GM19452 (cell line): ENCODE data around the gene CHP1.
A peak's percentile ranks its signal among the peaks of the same experiment; 100 is the strongest.
"Not testable (repeated sequence)": the region's sequence is repeated elsewhere in the genome, so short reads cannot be mapped to it uniquely, and the experiment has no call there.

Experiments used
- ATAC-seq: cut with Tn5 transposase; IDR thresholded peaks from one replicate; pipeline ENCODE4 v1.9.1; 2021; ENCODE audit not compliant: unreplicated experiment

The CHP1 gene

DNA sequence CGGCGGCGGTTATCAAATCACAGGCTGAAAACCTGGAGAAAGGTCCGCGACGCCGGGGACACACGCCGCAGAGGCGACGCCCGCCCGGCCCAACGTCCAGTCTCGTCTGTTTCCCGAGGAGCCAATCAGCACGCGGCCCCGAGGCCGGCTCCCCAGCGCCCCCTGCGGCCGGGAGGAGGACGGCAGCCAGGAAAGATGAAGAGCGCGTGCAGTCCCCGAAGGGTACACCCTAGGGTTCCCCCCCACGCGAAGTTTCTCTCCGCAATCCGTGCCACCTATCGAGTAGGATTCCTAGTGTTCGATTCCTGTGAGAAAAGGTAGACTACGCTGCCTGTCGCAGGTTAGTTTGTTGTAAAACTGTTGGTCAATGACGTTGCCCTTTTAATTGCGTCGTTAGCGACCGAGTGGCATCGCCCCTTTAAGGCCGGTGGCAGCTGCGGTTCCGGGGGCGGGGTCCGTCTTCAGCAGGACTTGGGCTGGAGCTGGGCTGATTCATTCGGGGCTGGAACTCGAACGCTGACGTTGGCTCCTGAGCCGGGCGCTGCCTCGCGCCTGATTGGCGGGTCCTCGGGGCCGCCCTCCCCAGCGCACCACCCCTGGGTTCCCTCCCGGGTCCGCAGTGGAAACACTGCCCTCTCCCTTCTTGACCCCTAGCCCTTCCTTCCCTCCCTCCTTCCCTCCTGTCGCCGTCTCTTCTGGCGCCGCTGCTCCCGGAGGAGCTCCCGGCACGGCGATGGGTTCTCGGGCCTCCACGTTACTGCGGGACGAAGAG lies at the start of gene CHP1, which contains the start of gene EXD1:
CHP1 (plus strand) TSS at position 619 of the 772 bp plus-strand sequence; CDS start at position 734, 115 bp downstream.
EXD1 (minus strand) TSS at position 108 of the 772 bp plus-strand sequence. CDS start 4,182 bp downstream, outside the sequence.
- peak; percentile 86 for ATAC-seq

DNA sequence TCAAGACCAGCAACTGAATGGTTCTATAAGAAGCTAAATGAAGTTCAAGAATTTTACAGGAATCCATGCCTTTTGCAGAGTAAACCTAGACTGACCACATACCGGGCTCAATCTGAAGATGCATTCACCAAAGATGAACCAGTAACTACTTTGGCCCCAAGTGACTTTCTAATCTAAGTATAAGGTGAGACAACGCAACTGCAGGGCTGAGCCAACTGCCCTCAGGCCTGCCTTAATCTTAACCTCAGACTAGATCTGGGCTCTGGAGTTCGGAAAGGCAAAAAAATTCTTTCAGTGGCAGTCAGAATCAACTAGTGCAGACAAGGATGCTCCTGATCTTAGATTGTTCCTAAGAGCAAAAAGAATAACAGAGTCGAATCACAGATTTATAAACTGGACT lies 48.8 kb upstream of the CHP1 start:
- no peak for ATAC-seq

DNA sequence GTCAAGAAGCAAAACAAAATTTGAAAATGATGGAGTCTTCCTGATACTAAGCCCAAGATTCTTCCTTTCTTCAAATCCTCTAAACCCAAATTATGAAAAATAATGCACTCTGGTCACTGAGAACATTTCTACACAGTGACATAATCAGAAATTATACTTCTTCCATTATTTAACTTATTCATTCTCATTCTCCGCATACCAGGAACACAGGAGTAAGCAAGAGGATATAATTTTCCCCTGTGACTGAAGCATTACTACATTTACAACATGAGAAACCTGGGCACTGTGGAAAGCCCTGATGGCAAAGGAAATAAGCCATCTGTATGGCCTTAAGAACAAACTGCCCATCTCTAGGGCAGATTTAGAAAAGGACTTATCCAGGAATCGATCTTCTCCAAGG lies 47.5 kb upstream of the CHP1 start:
- ATAC-seq = no peak

DNA sequence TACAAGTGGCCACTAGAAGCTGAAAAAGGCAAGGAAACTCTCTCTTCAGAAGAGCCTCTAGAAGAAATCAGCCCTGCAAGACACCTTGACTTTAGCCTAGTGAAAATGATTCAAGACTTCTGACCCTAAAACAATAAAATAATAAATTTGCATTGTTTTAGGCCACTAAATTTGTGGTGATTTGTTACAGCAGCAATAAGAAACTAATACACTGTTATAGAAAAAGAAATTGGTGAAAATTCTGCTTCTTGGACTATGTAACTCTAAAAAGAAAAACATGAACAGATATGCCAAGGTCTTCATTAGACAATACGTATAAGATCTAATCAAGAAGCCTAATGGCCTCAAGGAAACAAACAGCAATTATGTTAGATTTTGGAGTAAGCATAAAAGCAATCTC lies 36.6 kb upstream of the CHP1 start:
- no peak for ATAC-seq

DNA sequence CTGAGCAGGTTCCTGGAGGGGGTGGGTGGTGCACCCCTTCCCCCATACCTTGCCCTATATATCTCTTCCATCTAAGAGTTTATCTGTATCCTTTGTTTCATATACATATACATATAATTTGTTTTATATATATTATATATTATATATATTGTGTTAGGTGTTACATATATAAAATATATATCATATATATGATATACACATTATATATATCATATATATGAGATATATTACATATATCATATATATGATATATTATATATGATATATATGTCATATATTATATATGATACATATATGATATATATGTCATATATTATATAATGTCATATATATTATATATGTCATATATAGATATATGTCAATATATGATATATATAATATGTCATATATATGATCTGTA lies 31.6 kb upstream of the CHP1 start:
- ATAC-seq = no peak

DNA sequence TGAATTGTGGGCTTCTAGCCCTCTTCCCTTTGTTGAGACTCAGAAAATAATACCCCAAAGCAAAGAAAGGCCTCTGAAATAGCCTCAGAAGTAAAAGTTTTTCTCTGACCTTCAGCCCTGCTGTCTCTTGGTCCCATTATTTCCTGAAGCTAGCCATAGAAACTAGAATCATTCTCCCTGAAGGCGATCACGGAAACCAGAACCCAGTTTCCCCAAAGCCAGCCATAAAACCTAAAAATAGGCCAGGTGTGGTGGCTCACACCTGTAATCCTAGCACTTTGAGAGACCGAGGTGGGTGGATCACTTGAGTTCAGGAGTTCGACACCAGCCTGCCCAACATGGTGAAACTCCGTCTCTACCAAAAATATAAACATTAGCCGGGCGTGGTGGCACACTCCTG lies 27.7 kb upstream of the CHP1 start:
- no peak for ATAC-seq

DNA sequence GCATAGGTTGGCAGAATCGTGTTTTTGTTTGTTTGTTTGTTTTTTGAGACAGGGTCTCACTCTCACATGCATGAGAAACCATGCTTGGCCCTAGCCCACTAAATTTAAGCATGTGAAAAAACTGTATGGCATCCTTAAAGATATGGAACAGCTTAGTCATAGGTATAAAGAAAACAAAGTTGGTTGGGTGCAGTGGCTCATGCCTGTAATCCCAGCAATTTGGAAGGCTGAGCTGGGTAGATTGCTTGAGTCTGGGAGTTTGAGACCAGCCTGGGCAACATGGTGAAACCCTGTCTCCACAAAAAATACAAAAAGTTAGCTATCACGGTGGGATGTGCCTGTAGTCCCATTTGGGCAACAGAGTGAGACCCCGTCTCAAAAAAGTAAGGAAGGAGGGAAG lies 25.8 kb upstream of the CHP1 start:
- ATAC-seq = no peak

DNA sequence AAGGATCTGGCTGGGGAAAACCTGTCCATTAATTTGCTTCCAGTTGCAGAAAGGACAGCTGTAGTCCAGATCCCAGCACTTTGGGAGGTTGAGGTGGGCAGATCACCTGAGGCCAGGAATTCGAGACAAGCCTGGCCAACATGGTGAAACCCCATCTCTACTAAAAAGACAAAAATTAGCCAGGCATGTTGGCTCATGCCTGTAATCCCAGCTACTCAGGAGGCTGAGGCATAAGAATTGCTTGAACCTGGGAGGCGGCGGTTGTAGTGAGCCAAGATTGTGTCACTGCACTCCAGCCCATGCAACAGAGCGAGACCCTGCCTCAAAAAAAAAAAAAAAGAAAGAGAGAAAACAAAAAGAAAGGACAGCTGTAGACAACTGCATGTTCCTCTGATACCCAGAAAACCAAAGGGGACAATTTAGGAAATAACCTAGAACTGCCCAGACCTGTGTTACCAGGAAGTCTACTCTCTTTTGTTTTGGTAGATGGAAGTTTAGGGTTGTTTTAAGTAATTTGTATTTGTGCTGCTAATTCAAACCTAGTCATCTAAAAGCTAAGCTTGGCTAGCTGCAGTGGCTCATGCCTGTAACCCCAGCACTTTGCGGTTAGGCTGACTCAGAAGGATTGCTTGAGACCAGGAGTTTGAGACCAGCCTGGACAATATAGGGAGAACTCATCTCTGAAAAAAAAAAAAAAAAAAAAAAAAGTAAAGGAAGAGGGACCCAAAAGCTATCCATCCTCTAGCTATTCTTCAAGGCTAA lies 23.2 kb upstream of the CHP1 start:
- ATAC-seq = no peak

DNA sequence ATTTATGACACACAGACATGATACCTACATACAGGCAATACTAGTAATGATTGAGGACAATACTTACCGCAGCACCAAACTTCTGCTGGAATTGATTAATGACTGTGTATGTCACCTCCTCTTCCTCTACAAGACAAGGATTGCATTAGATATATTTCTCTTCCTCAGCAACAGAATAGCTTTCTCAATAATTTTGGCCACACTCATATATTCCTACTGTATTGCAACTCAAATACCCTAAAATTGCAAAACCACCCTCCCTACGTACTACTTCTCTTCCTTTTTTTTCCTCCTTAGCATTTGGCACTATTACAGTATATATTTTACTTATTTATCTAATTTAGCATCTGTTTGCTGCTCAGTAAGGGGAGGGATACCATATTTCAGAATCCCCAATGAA lies 15.4 kb upstream of the CHP1 start:
- ATAC-seq = no peak

DNA sequence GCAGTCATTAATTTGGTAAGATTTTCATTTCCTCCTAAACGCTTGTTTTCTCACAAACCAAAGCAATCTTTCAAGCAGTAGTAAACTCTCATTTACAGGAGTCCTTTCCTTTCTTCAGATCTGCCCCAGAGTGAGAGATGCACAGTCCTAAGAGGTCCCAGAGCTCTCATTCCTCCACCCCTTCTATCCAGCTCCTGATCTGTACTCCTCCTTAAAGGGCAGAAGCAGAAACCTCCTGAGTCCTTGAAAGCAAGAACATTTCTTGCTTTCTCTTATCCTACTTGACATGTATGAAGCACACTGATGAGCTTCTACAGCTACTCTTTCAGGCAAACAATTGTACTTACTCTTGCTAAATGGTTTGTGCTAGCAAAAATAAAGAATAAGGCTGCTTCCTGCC lies 12.2 kb upstream of the CHP1 start:
- ATAC-seq = no peak

DNA sequence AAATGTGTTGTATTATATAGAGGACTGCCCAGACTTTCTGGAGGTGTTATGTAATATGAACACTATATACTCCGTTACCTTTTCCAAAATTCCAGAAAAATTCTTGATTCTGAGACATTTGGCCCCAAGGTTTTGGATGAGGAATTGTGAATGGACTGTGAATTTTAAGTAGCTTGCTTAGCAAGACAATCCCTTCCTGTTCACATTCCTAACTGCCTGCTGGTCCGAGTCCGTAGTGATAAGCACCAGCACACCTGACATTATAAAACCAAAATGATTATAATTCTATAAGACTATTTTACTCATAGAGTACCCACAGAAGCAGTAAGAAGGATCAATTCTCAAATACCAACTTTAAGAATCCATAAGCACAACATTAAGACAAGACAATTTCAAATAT lies 11.7 kb upstream of the CHP1 start:
- no peak for ATAC-seq

DNA sequence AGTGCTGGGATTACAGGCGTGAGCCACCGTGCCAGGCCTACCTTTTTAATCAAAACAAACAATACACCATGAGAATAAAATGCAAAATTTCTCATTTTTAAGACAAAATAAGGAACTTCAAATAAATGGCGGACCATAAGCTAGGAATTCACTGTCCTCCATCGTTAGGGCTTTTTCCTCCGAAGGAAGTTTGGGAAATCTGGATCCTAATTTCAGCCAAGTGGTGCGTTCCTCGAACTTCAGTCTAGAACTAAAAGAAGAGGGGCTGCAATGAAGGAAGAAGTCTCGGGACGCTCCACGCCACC lies 771 bp upstream of the CHP1 start:
- ATAC-seq = no peak

DNA sequence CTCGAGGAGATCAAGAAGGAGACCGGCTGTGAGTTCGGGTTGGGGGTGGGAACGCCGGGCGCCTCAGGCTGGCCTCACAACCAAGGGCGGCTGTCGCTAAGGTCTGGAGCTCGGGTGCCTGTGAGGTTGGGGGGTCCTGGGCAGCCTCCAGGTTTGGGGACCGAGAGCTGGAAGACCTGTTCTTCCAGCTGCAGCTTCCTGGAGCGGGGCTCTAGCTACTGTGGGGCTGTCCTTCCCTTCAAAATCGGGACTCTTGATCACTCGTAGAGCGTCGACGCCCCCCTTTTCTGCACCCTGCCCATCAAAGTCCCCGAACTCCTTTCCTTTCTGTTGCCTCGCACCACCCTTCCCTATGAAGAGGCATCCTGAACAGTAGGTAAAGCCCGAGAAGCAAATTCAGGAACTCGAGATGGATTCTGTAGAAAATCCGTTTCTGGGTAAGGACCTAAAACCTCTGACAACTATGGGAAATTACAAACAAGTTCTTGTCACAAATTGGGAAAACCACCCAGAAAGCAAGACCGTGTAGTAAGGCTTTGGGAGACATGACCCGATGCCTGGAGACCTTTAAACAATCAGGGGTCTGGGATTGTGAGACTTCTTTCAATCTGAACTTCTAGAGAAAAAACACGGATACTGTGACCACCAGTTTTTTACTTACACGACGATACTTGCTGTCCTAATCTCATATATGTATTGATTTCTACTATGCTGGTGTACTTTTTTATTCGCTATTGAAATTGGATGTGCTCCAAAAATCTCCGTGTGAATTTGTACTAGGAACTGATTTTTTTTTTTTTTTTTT lies 556 bp downstream of the CHP1 start:
- ATAC-seq = peak; percentile 44

DNA sequence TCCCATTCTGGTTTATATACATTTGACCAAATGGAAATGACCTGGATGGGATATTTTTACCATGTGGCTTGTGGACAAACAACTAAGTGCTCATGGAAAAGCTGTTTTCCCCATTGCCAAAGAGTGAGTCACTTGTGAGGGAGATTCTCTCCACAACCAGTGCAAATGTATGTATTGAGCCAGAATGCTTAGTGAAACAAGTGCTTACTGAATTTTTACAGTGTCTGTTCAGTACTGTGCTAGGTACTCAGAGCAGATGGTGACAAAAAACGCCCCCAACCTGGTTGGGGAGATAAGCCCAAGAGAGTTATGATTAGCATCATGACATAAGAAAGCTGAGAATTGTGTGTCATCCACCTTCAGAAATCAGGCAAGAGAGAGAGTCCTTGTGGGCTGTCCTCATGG lies 2.3 kb downstream of the CHP1 start:
- no peak for ATAC-seq

DNA sequence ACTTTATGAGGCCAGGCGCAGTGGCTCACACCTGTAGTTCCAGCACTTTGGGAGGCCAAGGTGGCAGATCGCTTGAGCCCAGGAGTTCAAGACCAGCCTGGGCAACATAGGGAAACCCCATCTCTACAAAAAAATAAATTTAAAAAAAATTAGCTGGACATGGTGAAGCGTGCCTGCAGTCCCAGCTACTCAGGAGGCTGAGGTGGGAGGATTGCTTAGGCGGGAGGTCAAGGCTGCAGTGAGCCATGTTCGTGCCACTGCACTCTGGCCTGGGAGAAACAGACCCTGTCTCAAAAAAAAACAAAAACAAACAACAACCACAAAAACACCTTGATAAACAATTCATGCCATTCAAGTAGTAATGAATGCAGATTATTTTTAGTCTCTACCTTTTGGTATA lies 4.2 kb downstream of the CHP1 start:
- ATAC-seq = not testable (repeated sequence)

DNA sequence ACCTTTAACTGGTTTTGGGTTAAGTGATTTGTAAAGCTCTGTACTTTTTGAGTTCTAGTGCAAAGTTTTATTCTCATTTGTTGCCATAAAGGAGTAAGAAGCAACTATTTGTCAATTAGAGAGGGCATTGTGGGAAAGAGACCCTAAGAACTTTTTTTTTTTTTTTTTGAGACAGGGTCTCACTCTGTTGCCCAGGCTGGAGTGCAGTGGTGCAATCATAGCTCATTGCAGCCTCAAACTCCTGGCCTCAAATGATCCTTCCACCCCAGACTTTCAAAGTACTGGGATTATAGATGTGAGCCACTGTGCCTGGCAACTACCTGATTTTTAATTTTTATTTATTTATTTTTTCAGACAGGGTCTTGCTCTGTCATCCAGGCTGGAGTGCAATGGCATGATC lies 4.9 kb downstream of the CHP1 start:
- no peak for ATAC-seq

DNA sequence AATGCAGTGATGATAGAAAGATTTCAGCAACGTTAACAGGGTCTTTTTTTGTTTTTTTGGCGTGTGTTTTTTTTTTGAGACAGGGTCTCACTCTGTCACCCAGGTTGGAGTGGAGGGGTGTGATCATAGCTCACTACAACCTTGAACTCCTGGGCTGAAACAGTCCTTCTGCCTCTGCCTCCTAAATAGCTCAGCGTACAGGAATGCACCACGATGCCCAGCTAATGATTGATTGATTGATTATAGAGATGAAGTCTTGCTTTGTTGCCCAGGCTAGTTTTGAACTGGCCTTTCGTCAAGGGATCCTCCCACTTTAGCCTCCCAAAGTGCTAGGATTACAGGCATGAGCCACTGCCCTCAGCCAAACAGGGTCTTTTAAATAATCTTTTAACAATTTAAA lies 7.0 kb downstream of the CHP1 start:
- no peak for ATAC-seq

DNA sequence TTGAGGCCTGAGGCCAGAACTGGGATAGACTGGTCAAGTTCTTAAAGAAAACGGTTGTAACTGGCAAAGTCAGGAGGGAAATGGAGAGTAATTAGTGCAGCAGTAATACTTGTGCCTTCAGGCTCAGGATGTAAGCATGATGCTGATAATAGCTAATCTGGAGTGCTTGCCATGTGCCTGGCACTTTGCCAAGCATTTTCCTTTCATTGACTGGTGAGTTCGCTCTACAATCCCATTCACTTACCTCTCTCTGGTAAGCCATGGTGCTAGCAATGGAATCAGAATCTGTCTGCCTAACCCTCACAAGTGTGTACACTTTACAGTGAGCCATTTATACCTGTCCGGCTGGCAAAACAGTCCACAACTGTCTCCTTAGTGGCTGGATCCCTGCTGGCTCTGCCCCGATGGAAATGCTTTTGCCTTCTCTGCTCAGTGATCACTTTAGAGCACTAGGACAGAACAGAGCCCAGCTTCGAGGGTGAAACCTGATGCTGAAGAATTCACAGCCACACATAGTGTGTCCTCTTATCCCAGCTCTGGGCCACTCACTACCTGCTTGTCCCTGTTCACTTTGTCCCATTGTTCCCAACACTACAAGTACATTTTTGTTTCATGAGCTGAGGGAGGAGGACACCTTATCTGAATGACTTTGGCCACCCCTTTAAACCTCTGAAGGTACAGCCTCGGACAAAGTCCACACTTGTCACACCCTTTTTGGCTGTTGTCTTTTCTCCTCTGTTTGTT lies 10.3 kb downstream of the CHP1 start:
- ATAC-seq = no peak

DNA sequence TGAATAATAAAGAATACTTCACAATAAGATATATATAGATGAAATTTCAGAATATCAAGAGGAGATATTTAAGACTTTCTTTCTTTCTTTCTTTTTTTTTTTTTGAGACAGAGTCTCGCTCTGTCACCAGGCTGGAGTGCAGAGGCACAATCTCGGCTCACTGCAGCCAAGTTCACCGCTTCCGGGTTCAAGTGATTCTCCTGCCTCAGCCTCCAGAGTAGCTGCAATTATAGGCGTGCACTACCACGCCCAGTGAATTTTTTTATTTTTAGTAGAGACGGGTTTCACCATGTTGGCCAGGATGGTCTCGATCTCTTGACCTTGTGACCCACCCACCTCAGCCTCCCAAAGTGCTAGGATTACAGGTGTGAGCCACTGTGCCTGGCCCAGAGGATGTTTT lies 19.7 kb downstream of the CHP1 start:
- ATAC-seq = not testable (repeated sequence)

DNA sequence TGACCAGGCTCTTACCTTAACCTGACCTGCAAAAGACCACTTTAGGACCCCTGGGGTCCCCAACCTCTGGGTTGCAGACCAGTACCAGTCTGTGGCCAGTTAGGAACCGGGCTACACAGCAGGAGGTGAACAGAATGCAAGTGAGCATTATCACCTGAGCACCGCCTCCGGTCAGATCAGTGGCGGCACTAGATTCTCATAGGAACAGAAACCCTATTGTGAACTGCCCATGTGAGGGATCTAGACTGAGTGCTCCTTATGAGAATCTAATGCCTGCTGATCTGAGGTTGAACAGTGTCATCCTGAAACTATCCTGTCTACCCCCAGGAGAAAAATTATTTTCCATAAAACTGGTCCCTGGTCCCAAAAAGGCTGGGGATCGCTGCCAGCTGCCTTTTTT lies 20.3 kb downstream of the CHP1 start:
- ATAC-seq = no peak

DNA sequence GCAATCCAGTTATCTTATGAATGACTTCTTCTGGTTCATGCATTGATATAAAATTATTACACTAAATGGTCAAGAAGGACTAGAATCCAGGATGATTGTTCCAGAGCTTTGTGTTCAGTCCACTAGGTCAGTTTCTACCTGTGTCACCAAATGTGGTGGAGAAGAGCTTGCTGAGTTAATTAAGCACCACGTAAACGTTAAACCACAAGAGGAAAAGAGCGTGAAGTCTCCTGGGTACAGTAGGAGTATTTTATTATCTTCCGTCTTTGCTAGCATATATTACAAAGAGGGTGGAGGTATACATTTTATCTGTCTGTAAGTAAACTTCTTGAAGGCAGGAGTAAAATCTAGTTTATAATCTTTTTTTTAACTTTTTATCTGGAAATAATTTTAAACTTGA lies 23.5 kb downstream of the CHP1 start:
- ATAC-seq = no peak
